Endothelial cell of umbilical vein (primary cell): ENCODE results near the gene LIPG. TPM values are rescaled to one million over a fixed set of nuclear protein-coding genes. Genes with fewer than 3 reads are reported as not detected.

ENCODE experiments used
- BruUV-seq: library from RNA; stranded (reverse); fragments of 400-500 nt; replicated peaks from 2 replicates; lab custom pipeline; 2021; lab: Mats Ljungman, UMichigan
- CTCF ChIA-PET: fragments of 300-600, 350-600 bp; sonication (Branson Sonifier 250); formaldehyde crosslinking; loops from one replicate; lab custom pipeline; 2021; ENCODE audit warnings: antibody characterized with exemption, inconsistent platforms; lab: Charles Lee
- POLR2A ChIA-PET: fragments of 300-600, 350-600 bp; sonication (Branson Sonifier 250); formaldehyde crosslinking; loops from one replicate; lab custom pipeline; 2021; ENCODE audit warnings: antibody characterized with exemption, inconsistent platforms; lab: Charles Lee
- DNase-seq: peaks from one replicate; pipeline ENCODE4 v3.0.0-alpha.2; 2011; ENCODE audit warnings: low read depth, low spot score
- FAIRE-seq: peaks from 2 replicates; lab custom pipeline; 2011; peaks lifted over from hg19 to GRCh38; lab: Jason Lieb, UNC
- H2AFZ ChIP-seq: 2 replicates; pipeline ENCODE4 v1.6.0; 2012; ENCODE audit warnings: low read depth, low read length, control low read depth, inconsistent platforms
- H3K27ac ChIP-seq: 2 replicates; pipeline ENCODE4 v1.5.1; 2011; ENCODE audit warnings: low read depth, mild to moderate bottlenecking, control low read depth, low read length, moderate library complexity; ENCODE audit not compliant: insufficient read depth
- H3K27me3 ChIP-seq, 2 experiments: 2 replicates each; pipeline versions ENCODE4 v1.6.0 to v1.6.1; 2011; ENCODE audit warnings: low read length in 2 of 2, mixed read lengths in 1 of 2; ENCODE audit not compliant: control insufficient read depth in 2 of 2, insufficient read depth in 2 of 2
- H3K36me3 ChIP-seq, 2 experiments: 2 replicates in 1 of 2; 3 replicates in 1 of 2; pipeline ENCODE4 v1.5.1; 2011; ENCODE audit warnings: low read length in 2 of 2, mild to moderate bottlenecking in 1 of 2, moderate library complexity in 1 of 2; ENCODE audit not compliant: control insufficient read depth in 2 of 2, insufficient read depth in 2 of 2; ENCODE audit errors: extremely low read depth in 1 of 2
- H3K4me1 ChIP-seq: 3 replicates; pipeline ENCODE4 v1.5.1; 2011; ENCODE audit warnings: mild to moderate bottlenecking, low read length; ENCODE audit not compliant: control insufficient read depth, insufficient read depth; ENCODE audit errors: extremely low read depth
- H3K4me2 ChIP-seq: 2 replicates; pipeline ENCODE4 v1.6.1; 2011; ENCODE audit warnings: low read length, control low read depth, mixed read lengths; ENCODE audit not compliant: insufficient read depth
- H3K4me3 ChIP-seq, 3 experiments: fragments of 200-600 bp in 1 of 3; sonication (generic), shearing (Covaris generic) in 1 of 3; replicated peaks in 1 of 3; 2 replicates each; pipeline ENCODE4 v1.5.1; 2011 to 2016; ENCODE audit warnings: control low read depth in 3 of 3, low read length in 3 of 3, mild to moderate bottlenecking in 2 of 3, inconsistent platforms in 1 of 3, low read depth in 1 of 3, moderate library complexity in 1 of 3; ENCODE audit not compliant: insufficient read depth in 1 of 3
- H3K79me2 ChIP-seq: 2 replicates; pipeline ENCODE4 v1.6.0; 2012; ENCODE audit warnings: low read length, inconsistent platforms; ENCODE audit not compliant: control insufficient read depth, insufficient read depth
- H3K9ac ChIP-seq: replicated peaks from 2 replicates; pipeline ENCODE3; 2011; ENCODE audit warnings: low read length, control low read depth; ENCODE audit not compliant: insufficient read depth; ENCODE audit errors: extremely low read depth
- H3K9me1 ChIP-seq: replicated peaks from 3 replicates; pipeline ENCODE4 v1.6.0; 2011; ENCODE audit warnings: mild to moderate bottlenecking, low read length; ENCODE audit not compliant: control insufficient read depth, insufficient read depth; ENCODE audit errors: extremely low read depth
- H3K9me3 ChIP-seq: replicated peaks from 2 replicates; pipeline ENCODE4 v1.5.1; 2012; ENCODE audit warnings: low read length, inconsistent platforms; ENCODE audit not compliant: control insufficient read depth, insufficient read depth
- H4K20me1 ChIP-seq: replicated peaks from 2 replicates; pipeline ENCODE3; 2011; ENCODE audit warnings: mild to moderate bottlenecking, low read length; ENCODE audit not compliant: control insufficient read depth, insufficient read depth; ENCODE audit errors: extremely low read depth
- CTCF ChIP-seq, 2 donors: IDR thresholded peaks; 1 replicate in 1 of 2; 2 replicates in 1 of 2; pipeline ENCODE4 v1.5.1; 2011; ENCODE audit warnings: low read length in 2 of 2, mild to moderate bottlenecking in 2 of 2, moderate library complexity in 2 of 2, control low read depth in 1 of 2, inconsistent platforms in 1 of 2, low read depth in 1 of 2; ENCODE audit not compliant: insufficient read depth in 1 of 2; ENCODE audit errors: extremely low read depth in 1 of 2
- EZH2 ChIP-seq: IDR thresholded peaks from 2 replicates; pipeline ENCODE4 v1.6.1; 2012; ENCODE audit warnings: borderline replicate concordance, low read depth, mild to moderate bottlenecking, moderate library complexity, low read length, inconsistent platforms; ENCODE audit not compliant: severe bottlenecking
- FOS ChIP-seq: IDR thresholded peaks from 2 replicates; pipeline ENCODE4 v1.6.1; 2011; ENCODE audit warnings: mild to moderate bottlenecking, low read length, moderate library complexity, borderline replicate concordance; ENCODE audit not compliant: insufficient read depth
- GATA2 ChIP-seq: IDR thresholded peaks from 2 replicates; pipeline ENCODE4 v1.7.0; 2011; ENCODE audit warnings: low read depth, mild to moderate bottlenecking, moderate library complexity, mixed read lengths, low read length; ENCODE audit not compliant: insufficient read length, insufficient read depth
- MYC ChIP-seq: IDR thresholded peaks from one replicate; pipeline ENCODE4 v1.6.1; 2011; ENCODE audit warnings: mild to moderate bottlenecking, low read depth, low read length
- POLR2AphosphoS5 ChIP-seq: IDR thresholded peaks from 2 replicates; pipeline ENCODE4 v1.6.1; 2012; ENCODE audit warnings: low read depth, mild to moderate bottlenecking, control low read depth, low read length, moderate library complexity; ENCODE audit not compliant: insufficient read depth
- dilution Hi-C: fragments of 300-500 bp; cut with MboI; formaldehyde crosslinking; loops from one replicate; pipeline ENCODE4 v1.15.0; 2019; ENCODE audit warnings: low sequenced_read_pairs; ENCODE audit not compliant: extremely low pct_ligation_motif_present
- intact Hi-C: fragments of 100-400 bp; cut with micrococcal nuclease; formaldehyde crosslinking; loops from one replicate; pipeline ENCODE4 v1.10.0; 2022
- polyA plus RNA-seq, 4 experiments: library from polyadenylated mRNA; depleted of rRNA in 3 of 4; stranded (reverse) in 3 of 4; unstranded in 1 of 4; fragments of >200 nt; gene quantifications; 2 replicates each; pipeline versions ENCODE4 v1.2.1 to v1.2.3, GENCODE V29; 2011 to 2012; ENCODE audit warnings: missing spikeins in 1 of 4
- total RNA-seq: library from RNA; stranded (reverse); gene quantifications from 2 replicates; pipeline ENCODE4 v1.2.3, GENCODE V29; 2021

The LIPG gene
- total and polyA plus RNA-seq, 2 donors (not counting 3 experiments of a cell fraction or from before 2014, with no cell fraction given) = 80.6 to 86.3 TPM

GRCh38 chr18:49613641-49614151, 51.8 kb downstream of the LIPG start:
- no peaks in the 10 kb centered on the region for H3K36me3 ChIP-seq
- DNase-seq (no peak), FAIRE-seq (no peak)
- H2AFZ ChIP-seq = no peak overlapping the region
- H3K4me2 ChIP-seq = no peak overlapping the region
- intact Hi-C loops = no loop called here
- H4K20me1 ChIP-seq = no peaks in the 10 kb centered on the region
- no peak overlapping the region for H3K9ac ChIP-seq
- no peaks in the 10 kb centered on the region for H3K9me1 ChIP-seq
- H3K4me1 ChIP-seq = peaks cover 2% of the 10 kb centered on the region
- H3K9me3 ChIP-seq = no peaks in the 10 kb centered on the region
- TF ChIP-seq POLR2AphosphoS5 (no peak), MYC (no peak), EZH2 (no peak), GATA2 (no peak), CTCF (IDR thresholded peaks at IDR 0.05; ENCODE audit: extremely low read depth in 1 of 2, insufficient read depth in 1 of 2, low read depth in 1 of 2, low read length in 2 of 2) (no peak), FOS (no peak)
- no TSS peak for BruUV-seq
- no peaks in the 10 kb centered on the region for H3K79me2 ChIP-seq
- POLR2A ChIA-PET = no interaction called here
- H3K27ac ChIP-seq = no peak overlapping the region
- dilution Hi-C loops = no loop called here
- peaks cover 0 to 2% of the 10 kb centered on the region in 2 experiments for H3K27me3 ChIP-seq
- H3K4me3 ChIP-seq = no peak overlapping the region
- CTCF ChIA-PET = no interaction called here
